Measurements from ENCODE around the gene SOCS1. TPM values are rescaled to one million over a fixed set of nuclear protein-coding genes. Genes with fewer than 3 reads are reported as not detected.
"Not testable (repeated sequence)": the region's sequence is repeated elsewhere in the genome, so short reads cannot be mapped to it uniquely, and the experiment has no call there.

Gene SOCS1
- total and polyA plus RNA-seq, 4 donors: 1.8 to 10.9 (median 2.3) TPM

DNA sequence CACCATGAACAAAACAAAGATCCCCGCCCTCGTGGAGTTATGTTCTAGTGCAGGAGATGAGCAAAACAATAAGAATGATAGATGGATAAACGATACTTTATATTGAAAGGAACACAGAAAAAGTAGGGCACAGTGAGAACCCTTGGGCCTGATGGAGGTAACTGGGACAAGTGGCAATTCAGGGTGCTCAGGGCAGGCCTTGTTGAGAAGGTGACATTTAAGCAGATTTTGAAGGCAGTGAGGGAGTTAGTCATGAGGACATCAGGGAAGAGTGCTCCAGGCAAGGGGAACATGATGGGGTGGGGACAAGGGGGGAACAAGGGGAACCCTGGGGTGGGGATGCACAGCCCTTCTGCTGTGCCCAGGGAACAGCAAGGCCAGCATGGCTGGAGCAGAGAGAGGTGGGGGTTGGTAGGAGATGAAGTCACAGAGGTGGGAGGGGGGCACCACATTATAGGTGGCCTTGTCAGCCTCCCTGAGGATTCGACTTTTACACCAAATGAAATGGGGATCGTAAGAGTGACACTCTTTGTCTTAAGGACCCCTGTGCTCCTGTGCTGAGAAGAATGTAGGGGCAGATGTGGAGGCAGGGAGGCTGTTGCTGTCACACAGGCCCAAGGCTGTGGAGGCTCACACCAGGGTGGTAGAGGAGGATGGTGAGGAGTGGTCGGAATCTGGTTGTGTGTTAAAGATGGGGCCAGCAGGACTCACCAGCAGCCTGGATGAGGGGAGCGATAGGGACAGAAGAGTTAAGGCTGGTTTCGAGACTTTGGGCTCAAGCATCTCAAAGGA, 34.3 kb upstream of the SOCS1 start:
- Histone ChIP-seq H3K36me3 (ENCODE audit: control insufficient read depth in 4 of 4, insufficient read depth in 3 of 4, low read depth in 1 of 4, low read length in 3 of 4) (no peaks in the 10 kb centered on the region), H3K9ac (ENCODE audit: low read depth in 1 of 2, low read length in 2 of 2) (no peak overlapping the region), H3K4me1 (ENCODE audit: control insufficient read depth in 4 of 4, insufficient read depth in 4 of 4, low read length in 3 of 4) (no peaks in the 10 kb centered on the region), H3K27me3 (ENCODE audit: control insufficient read depth in 4 of 4, insufficient read depth in 4 of 4, low read length in 3 of 4) (no peaks in the 10 kb centered on the region), H3K27ac (ENCODE audit: low read depth in 1 of 2, low read length in 2 of 2) (no peak overlapping the region), H3K9me3 (ENCODE audit: control insufficient read depth in 4 of 4, low read length in 3 of 4) (no peaks in the 10 kb centered on the region), H3K4me3 (ENCODE audit: low read depth in 1 of 3, low read length in 3 of 3) (no peak overlapping the region)
- no peak for DNase-seq (ENCODE audit: low spot score)
- no peak for TF ChIP-seq SP1 (IDR thresholded peaks at IDR 0.05)
- TF ChIP-seq HNF4G (IDR thresholded peaks at IDR 0.05): no peak
- TF ChIP-seq RAD21 (IDR thresholded peaks at IDR 0.05): no peak
- no peak for TF ChIP-seq TAF1 (conservative IDR thresholded peaks at IDR 0.05)
- no peak for TF ChIP-seq GABPA (IDR thresholded peaks at IDR 0.05 in 1 of 2, conservative IDR thresholded peaks at IDR 0.05 in 1 of 2)
- no peak for TF ChIP-seq EGR1 (IDR thresholded peaks at IDR 0.05; ENCODE audit: low read depth in 2 of 2)
- TF ChIP-seq NR2F2 (IDR thresholded peaks at IDR 0.05): no peak
- no peak for TF ChIP-seq FOXA1 (IDR thresholded peaks at IDR 0.05)
- TF ChIP-seq RXRA (IDR thresholded peaks at IDR 0.05): no peak
- no peak for TF ChIP-seq FOXA2 (IDR thresholded peaks at IDR 0.05)
- TF ChIP-seq, protein P1, sequence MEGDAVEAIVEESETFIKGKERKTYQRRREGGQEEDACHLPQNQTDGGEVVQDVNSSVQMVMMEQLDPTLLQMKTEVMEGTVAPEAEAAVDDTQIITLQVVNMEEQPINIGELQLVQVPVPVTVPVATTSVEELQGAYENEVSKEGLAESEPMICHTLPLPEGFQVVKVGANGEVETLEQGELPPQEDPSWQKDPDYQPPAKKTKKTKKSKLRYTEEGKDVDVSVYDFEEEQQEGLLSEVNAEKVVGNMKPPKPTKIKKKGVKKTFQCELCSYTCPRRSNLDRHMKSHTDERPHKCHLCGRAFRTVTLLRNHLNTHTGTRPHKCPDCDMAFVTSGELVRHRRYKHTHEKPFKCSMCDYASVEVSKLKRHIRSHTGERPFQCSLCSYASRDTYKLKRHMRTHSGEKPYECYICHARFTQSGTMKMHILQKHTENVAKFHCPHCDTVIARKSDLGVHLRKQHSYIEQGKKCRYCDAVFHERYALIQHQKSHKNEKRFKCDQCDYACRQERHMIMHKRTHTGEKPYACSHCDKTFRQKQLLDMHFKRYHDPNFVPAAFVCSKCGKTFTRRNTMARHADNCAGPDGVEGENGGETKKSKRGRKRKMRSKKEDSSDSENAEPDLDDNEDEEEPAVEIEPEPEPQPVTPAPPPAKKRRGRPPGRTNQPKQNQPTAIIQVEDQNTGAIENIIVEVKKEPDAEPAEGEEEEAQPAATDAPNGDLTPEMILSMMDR (IDR thresholded peaks at IDR 0.05; ENCODE audit: low read depth, low read length, missing input control): no peak
- TF ChIP-seq HNF4A (conservative IDR thresholded peaks at IDR 0.05): no peak
- no peak for TF ChIP-seq YY1 (IDR thresholded peaks at IDR 0.05)
- TF ChIP-seq, protein P2, sequence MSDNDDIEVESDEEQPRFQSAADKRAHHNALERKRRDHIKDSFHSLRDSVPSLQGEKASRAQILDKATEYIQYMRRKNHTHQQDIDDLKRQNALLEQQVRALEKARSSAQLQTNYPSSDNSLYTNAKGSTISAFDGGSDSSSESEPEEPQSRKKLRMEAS (IDR thresholded peaks at IDR 0.05): no peak
- TF ChIP-seq, protein P3, sequence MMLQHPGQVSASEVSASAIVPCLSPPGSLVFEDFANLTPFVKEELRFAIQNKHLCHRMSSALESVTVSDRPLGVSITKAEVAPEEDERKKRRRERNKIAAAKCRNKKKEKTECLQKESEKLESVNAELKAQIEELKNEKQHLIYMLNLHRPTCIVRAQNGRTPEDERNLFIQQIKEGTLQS (IDR thresholded peaks at IDR 0.05): no peak
- 96% methylated on average over 8 of the region's 8 CpGs for WGBS

DNA sequence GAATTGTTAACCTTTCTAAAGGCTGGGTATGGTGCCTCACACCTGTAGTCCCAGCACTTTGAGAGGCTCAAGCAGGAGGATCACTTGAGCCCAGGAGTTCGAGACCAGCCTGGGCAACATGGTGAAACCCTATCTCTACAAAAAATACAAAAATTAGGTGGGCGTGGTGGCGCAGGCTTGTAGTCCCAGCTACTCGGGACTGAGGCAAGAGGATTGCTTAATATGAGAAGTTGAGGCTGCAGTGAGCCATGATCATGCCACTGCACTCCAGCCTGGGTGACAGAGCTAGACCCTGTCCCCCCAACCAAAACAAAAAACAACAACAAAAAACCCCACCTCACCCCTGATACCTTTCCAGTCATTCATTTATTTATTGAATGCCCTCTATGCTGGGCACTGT, 33.7 kb upstream of the SOCS1 start:
- H3K9ac ChIP-seq (ENCODE audit: low read depth in 1 of 2, low read length in 2 of 2); DNase-seq (ENCODE audit: low spot score); H3K27ac ChIP-seq (ENCODE audit: low read depth in 1 of 2, low read length in 2 of 2); H3K4me3 ChIP-seq (ENCODE audit: low read depth in 1 of 3, low read length in 3 of 3); H3K36me3 ChIP-seq (ENCODE audit: control insufficient read depth in 4 of 4, insufficient read depth in 3 of 4, low read depth in 1 of 4, low read length in 3 of 4); H3K27me3 ChIP-seq (ENCODE audit: control insufficient read depth in 4 of 4, insufficient read depth in 4 of 4, low read length in 3 of 4); H3K4me1 ChIP-seq (ENCODE audit: control insufficient read depth in 4 of 4, insufficient read depth in 4 of 4, low read length in 3 of 4); H3K9me3 ChIP-seq (ENCODE audit: control insufficient read depth in 4 of 4, low read length in 3 of 4): not testable (repeated sequence)
- 92% methylated on average over 4 of the region's 4 CpGs for WGBS

DNA sequence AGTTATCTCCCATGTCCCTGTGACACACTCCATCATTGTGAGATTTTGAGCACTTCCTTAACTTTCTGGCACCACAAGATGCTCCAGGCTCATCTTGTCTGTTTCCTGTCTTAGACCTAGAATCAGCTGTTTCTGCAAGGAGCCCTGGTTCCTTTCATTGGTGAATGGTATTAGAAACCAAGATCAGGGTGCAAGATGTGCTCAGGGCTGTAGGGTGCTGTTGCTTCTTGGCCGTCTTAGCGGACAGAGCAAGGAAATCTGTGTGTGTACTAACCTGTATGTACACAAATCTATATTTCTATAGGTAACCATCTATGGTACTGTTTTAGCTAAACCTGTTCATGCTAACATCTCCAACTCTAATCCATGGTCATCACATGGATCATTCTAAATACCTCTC, 33.2 kb upstream of the SOCS1 start:
- H3K36me3 ChIP-seq (ENCODE audit: control insufficient read depth in 4 of 4, insufficient read depth in 3 of 4, low read depth in 1 of 4, low read length in 3 of 4): no peaks in the 10 kb centered on the region
- no peak overlapping the region for H3K4me3 ChIP-seq (ENCODE audit: low read depth in 1 of 3, low read length in 3 of 3)
- no peak overlapping the region for H3K9ac ChIP-seq (ENCODE audit: low read depth in 1 of 2, low read length in 2 of 2)
- H3K27me3 ChIP-seq (ENCODE audit: control insufficient read depth in 4 of 4, insufficient read depth in 4 of 4, low read length in 3 of 4): no peaks in the 10 kb centered on the region
- DNase-seq (ENCODE audit: low spot score): no peak
- H3K4me1 ChIP-seq (ENCODE audit: control insufficient read depth in 4 of 4, insufficient read depth in 4 of 4, low read length in 3 of 4): no peaks in the 10 kb centered on the region
- no peak overlapping the region for H3K27ac ChIP-seq (ENCODE audit: low read depth in 1 of 2, low read length in 2 of 2)
- WGBS: 98% methylated on average over 2 of the region's 2 CpGs
- TF ChIP-seq RXRA (IDR thresholded peaks at IDR 0.05): no peak
- H3K9me3 ChIP-seq (ENCODE audit: control insufficient read depth in 4 of 4, low read length in 3 of 4): no peaks in the 10 kb centered on the region

Measured in liver (tissue), 9 donors.